Measurements from ENCODE around the gene PHF2. TPM values are rescaled to one million over a fixed set of nuclear protein-coding genes. Genes with fewer than 3 reads are reported as not detected.

PHF2 gene
- total and polyA plus RNA-seq, 10 donors, result 11.2 to 46.2 (median 31.0) TPM

DNA sequence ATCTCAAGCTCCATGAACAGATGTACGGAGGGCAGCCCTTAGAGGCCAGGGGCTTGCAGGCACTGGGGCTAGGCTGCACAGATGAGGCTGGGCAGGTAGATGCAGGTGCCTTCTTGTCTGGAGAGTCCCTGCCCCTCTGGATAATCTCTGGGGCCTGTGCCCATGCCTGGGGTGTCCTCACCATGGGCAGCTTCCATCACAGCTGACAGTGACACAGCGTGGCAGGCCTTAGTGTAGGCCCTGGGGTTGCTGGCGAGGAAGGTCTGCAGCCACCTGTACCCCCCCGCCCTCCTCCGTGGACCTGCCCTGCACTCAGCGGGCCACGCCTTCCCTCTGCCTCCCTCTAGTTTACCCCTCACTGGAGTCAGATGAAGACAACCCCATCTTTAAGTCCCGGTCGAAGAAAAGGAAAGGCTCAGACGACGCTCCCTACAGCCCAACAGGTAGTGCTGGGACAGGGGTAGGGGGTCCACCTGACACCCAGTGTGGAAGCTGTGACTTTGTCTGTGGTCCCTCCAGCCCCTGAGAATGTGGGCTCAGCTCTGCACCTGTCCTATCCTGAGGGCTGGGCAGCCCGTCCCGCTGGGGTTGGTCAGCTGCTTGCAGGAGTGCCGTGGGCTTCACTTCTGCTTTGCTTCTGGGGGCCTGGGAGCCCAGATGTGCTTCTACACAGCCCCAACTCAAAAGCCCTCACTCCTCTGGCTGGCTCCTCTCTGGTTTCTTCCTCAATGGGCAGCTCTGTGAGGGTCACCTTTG is 98.4 kb downstream of the PHF2 start:
- intact Hi-C loops (cut with DNase I; ENCODE audit: low total_unique reads), result no loop called here
- Histone ChIP-seq H3K4me1 (no peaks in the 10 kb centered on the region), H3K9me3 (no peaks in the 10 kb centered on the region), H3K36me3 (peaks cover 0 to 81% (median 55%) of the 10 kb centered on the region in 6 donors), H3K27ac (no peak overlapping the region), H3K27me3 (replicated peaks in 1 of 7) (no peaks in the 10 kb centered on the region), H3K4me3 (no peak overlapping the region)
- TF ChIP-seq POLR2A (IDR thresholded peaks at IDR 0.05) (no peak), POLR2AphosphoS5 (IDR thresholded peaks at IDR 0.05) (no peak), CTCF (IDR thresholded peaks at IDR 0.05 in 8 of 11, conservative IDR thresholded peaks at IDR 0.05 in 3 of 11) (no peak)
- DNase-seq, result peak; percentile 52
- 89 to 95% (median 93%) methylated on average over 12 to 14 of the region's 14 CpGs for WGBS, 5 donors

GRCh38 chr9:93675336-93676150 is 99.2 kb downstream of the PHF2 start:
- Histone ChIP-seq H3K27ac (no peak overlapping the region), H3K4me3 (no peak overlapping the region), H3K4me1 (peaks cover 0 to 8% (median 0%) of the 10 kb centered on the region in 6 donors), H3K9me3 (no peaks in the 10 kb centered on the region), H3K27me3 (replicated peaks in 1 of 7) (no peaks in the 10 kb centered on the region), H3K36me3 (peaks cover 0 to 74% (median 55%) of the 10 kb centered on the region in 6 donors)
- WGBS, 5 donors, result 86 to 96% (median 94%) methylated on average over 15 to 16 of the region's 16 CpGs
- TF ChIP-seq CTCF (IDR thresholded peaks at IDR 0.05 in 8 of 11, conservative IDR thresholded peaks at IDR 0.05 in 3 of 11), result no peak
- no peak for TF ChIP-seq POLR2AphosphoS5 (IDR thresholded peaks at IDR 0.05)
- no peak for TF ChIP-seq POLR2A (IDR thresholded peaks at IDR 0.05)
- peak; percentile 71 for DNase-seq
- intact Hi-C loops (cut with DNase I; ENCODE audit: low total_unique reads), result no loop called here

DNA sequence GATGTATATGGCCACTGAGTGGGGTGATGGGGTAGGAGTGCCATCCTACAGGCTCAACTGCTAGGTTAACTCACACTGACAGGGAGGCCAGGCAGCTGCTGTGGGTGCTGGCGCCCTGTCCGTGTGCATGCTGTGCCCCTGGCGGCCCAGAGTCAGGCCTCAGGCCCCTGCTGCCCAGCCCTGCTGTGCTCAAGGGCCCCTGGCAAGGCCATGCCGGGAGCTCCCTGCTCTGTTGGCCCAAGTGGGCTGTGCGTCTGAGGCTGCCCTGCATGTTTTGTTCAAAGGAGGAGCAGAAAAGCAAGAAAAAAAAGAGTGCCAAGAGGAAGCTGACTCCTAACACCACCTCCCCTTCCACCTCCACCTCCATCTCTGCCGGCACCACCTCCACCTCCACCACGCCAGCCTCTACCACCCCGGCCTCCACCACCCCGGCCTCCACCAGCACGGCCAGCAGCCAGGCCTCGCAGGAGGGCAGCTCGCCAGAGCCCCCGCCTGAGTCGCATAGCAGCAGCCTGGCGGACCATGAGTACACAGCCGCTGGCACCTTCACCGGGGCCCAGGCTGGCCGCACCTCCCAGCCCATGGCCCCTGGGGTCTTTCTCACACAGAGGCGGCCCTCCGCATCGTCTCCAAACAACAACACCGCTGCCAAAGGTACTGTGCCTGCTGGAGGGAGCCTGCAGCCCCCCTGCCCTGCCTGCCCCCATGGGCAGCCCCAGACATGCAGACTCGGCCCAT is 100.1 kb downstream of the PHF2 start:
- Histone ChIP-seq H3K9me3 (no peaks in the 10 kb centered on the region), H3K27me3 (replicated peaks in 1 of 7) (no peaks in the 10 kb centered on the region), H3K36me3 (peaks cover 0 to 72% (median 55%) of the 10 kb centered on the region in 6 donors), H3K27ac (no peak overlapping the region), H3K4me1 (peaks cover 0 to 11% (median 0%) of the 10 kb centered on the region in 6 donors), H3K4me3 (no peak overlapping the region)
- TF ChIP-seq POLR2AphosphoS5 (IDR thresholded peaks at IDR 0.05) (no peak), POLR2A (IDR thresholded peaks at IDR 0.05) (no peak), CTCF (IDR thresholded peaks at IDR 0.05 in 8 of 11, conservative IDR thresholded peaks at IDR 0.05 in 3 of 11) (no peak)
- DNase-seq, result peak; percentile 68
- 95 to 98% (median 96%) methylated on average over 17 to 23 of the region's 23 CpGs for WGBS, 5 donors
- intact Hi-C loops (cut with DNase I; ENCODE audit: low total_unique reads), result no loop called here

Measured in spleen (tissue), 11 donors.